Left ventricle myocardium inferior (tissue), 1 donor: ENCODE measurements around the gene SFXN5. TPM values are rescaled to one million over a fixed set of nuclear protein-coding genes. Genes with fewer than 3 reads are reported as not detected.

ENCODE experiments used
- DNase-seq: peaks from one replicate; pipeline ENCODE4 v3.0.0-alpha.2; 2020
- H3K27ac ChIP-seq: fragments of 200-600 bp; replicated peaks from 2 replicates; pipeline ENCODE4 v1.8.0; 2021
- H3K27me3 ChIP-seq: fragments of 200-600 bp; 2 replicates; pipeline ENCODE4 v1.8.0; 2021; ENCODE audit warnings: low read depth
- H3K36me3 ChIP-seq: fragments of 200-600 bp; 2 replicates; pipeline ENCODE4 v1.8.0; 2021
- H3K4me1 ChIP-seq: fragments of 200-600 bp; 2 replicates; pipeline ENCODE4 v1.8.0; 2021
- H3K4me3 ChIP-seq: fragments of 200-600 bp; 2 replicates; pipeline ENCODE4 v1.8.0; 2021; ENCODE audit warnings: mild to moderate bottlenecking, moderate library complexity
- H3K9me3 ChIP-seq: fragments of 200-600 bp; replicated peaks from 2 replicates; pipeline ENCODE4 v1.8.0; 2021
- CTCF ChIP-seq: fragments of 200-600 bp; IDR thresholded peaks from 2 replicates; pipeline ENCODE4 v1.8.0; 2021; ENCODE audit warnings: antibody characterized with exemption, mild to moderate bottlenecking, borderline replicate concordance
- intact Hi-C: fragments of 100-400 bp; cut with micrococcal nuclease; formaldehyde crosslinking; loops from one replicate; pipeline ENCODE4 v1.11.0; 2022
- total RNA-seq: library from RNA; stranded (reverse); fragmentation: NEBNext Ultra II Directional; extraction: Animal tissue kit (Norgen Biotek cat#: 25700); gene quantifications from one replicate; pipeline ENCODE4 v1.2.1, GENCODE V29; 2021
- donor health status: DM: no; HTN: yes; CAD: no; lungs with severe emphysema.

The SFXN5 gene
- total RNA-seq, 1 donor from 2014 or later: 9.9 TPM

GRCh38 chr2:72991980-72992733, 79.4 kb downstream of the SFXN5 start:
- Histone ChIP-seq H3K9me3 (no peaks in the 10 kb centered on the region), H3K4me3 (no peak overlapping the region), H3K27me3 (no peaks in the 10 kb centered on the region), H3K4me1 (peaks cover 14% of the 10 kb centered on the region), H3K36me3 (peaks cover 17% of the 10 kb centered on the region), H3K27ac (no peak overlapping the region)
- no peak for DNase-seq
- intact Hi-C loops: loop anchor here (10.0 kb wide), 1 partner anchor 163 kb away; no protein-coding TSS in a partner anchor
- no peak for TF ChIP-seq CTCF

GRCh38 chr2:72991439-72991725, 80.1 kb downstream of the SFXN5 start:
- Histone ChIP-seq H3K36me3 (peaks cover 17% of the 10 kb centered on the region), H3K9me3 (no peaks in the 10 kb centered on the region), H3K27ac (no peak overlapping the region), H3K4me1 (peaks cover 21% of the 10 kb centered on the region), H3K27me3 (no peaks in the 10 kb centered on the region), H3K4me3 (no peak overlapping the region)
- no peak for DNase-seq
- intact Hi-C loops: loop anchor here (10.0 kb wide), 1 partner anchor 163 kb away; no protein-coding TSS in a partner anchor
- TF ChIP-seq CTCF: no peak

- H3K4me1 ChIP-seq: peaks cover 26% of the 10 kb centered on the region
- H3K4me3 ChIP-seq: no peak overlapping the region
- no peaks in the 10 kb centered on the region for H3K9me3 ChIP-seq
- peaks cover 17% of the 10 kb centered on the region for H3K36me3 ChIP-seq
- DNase-seq: no peak
- H3K27ac ChIP-seq: peak overlapping the region; percentile 74
- intact Hi-C loops: loop anchor here (10.0 kb wide), 1 partner anchor 164 kb away; no protein-coding TSS in a partner anchor
- no peaks in the 10 kb centered on the region for H3K27me3 ChIP-seq
- TF ChIP-seq CTCF: no peak
Observed at GRCh38 chr2:72990695-72991438, 80.6 kb downstream of the SFXN5 start.

- intact Hi-C loops: loop anchor here (10.0 kb wide), 1 partner anchor 165 kb away; no protein-coding TSS in a partner anchor
- Histone ChIP-seq H3K9me3 (no peaks in the 10 kb centered on the region), H3K4me1 (peaks cover 35% of the 10 kb centered on the region), H3K27me3 (no peaks in the 10 kb centered on the region), H3K4me3 (no peak overlapping the region), H3K36me3 (peaks cover 15% of the 10 kb centered on the region), H3K27ac (peak overlapping the region; percentile 74)
- TF ChIP-seq CTCF: no peak
- DNase-seq: peak; percentile 30
Observed at GRCh38 chr2:72989770-72990556, 81.5 kb downstream of the SFXN5 start.

GRCh38 chr2:72988726-72989273, 82.7 kb downstream of the SFXN5 start:
- no peak overlapping the region for H3K27ac ChIP-seq
- peaks cover 47% of the 10 kb centered on the region for H3K4me1 ChIP-seq
- H3K36me3 ChIP-seq: peaks cover 15% of the 10 kb centered on the region
- intact Hi-C loops: no loop called here
- H3K9me3 ChIP-seq: no peaks in the 10 kb centered on the region
- no peak for TF ChIP-seq CTCF
- no peak overlapping the region for H3K4me3 ChIP-seq
- no peaks in the 10 kb centered on the region for H3K27me3 ChIP-seq
- no peak for DNase-seq
